Pancreas (tissue), 10 donors: Measurements from ENCODE around the gene TSNAX. TPM values are rescaled to one million over a fixed set of nuclear protein-coding genes. Genes with fewer than 3 reads are reported as not detected.
"Not testable (repeated sequence)": the region's sequence is repeated elsewhere in the genome, so short reads cannot be mapped to it uniquely, and the experiment has no call there.

Source experiments
- ATAC-seq, 4 donors: fragments of 200-7000 bp; cut with Tn5 transposase; one replicate each; pipeline versions ENCODE4 v1.8.0 to v1.9.1; 2020; ENCODE audit warnings: mild to moderate bottlenecking in 4 of 4, moderate library complexity in 4 of 4
- DNase-seq, 6 donors: peaks; one replicate each; pipeline ENCODE4 v3.0.0-alpha.2; 2020
- FAIRE-seq: peaks from 2 replicates; lab custom pipeline; 2012; peaks lifted over from hg19 to GRCh38; lab: Jason Lieb, UNC
- H3K27ac ChIP-seq, 4 donors: fragments of 200-600 bp; sonication (generic); 1 replicate in 3 of 4; 2 replicates in 1 of 4; pipeline versions ENCODE4 v1.5.0 to v1.8.0; 2020
- H3K27me3 ChIP-seq, 4 donors: fragments of 200-600 bp; one replicate each; pipeline ENCODE4 v1.8.0; 2021
- H3K36me3 ChIP-seq, 3 donors: fragments of 200-600 bp; sonication (generic) in 1 of 3; one replicate each; pipeline versions ENCODE4 v1.5.0 to v1.8.0; 2020 to 2021
- H3K4me1 ChIP-seq, 3 donors: fragments of 200-600 bp; one replicate each; pipeline ENCODE4 v1.8.0; 2021
- H3K4me3 ChIP-seq, 4 donors: fragments of 200-600 bp; sonication (generic) in 2 of 4; one replicate each; pipeline versions ENCODE4 v1.5.0 to v1.8.0; 2020 to 2021
- H3K9me3 ChIP-seq, 4 donors: fragments of 200-600 bp; one replicate each; pipeline ENCODE4 v1.8.0; 2021
- CTCF ChIP-seq, 4 donors: fragments of 200-600 bp; sonication (generic) in 3 of 4; IDR thresholded peaks; one replicate each; pipeline versions ENCODE4 v1.5.0 to v1.8.0; 2021; ENCODE audit warnings: antibody characterized with exemption in 4 of 4
- WGBS, 2 donors: extraction: QIAGEN DNeasy Blood & Tissue Kit; methylation state at CpG; one replicate each; pipeline ENCODE4 v1.1.7; 2013; 5-methylcytosine and 5-hydroxymethylcytosine counted together
- intact Hi-C, 3 donors: fragments of 100-400 bp; cut with DNase I; formaldehyde crosslinking; loops; one replicate each; pipeline versions ENCODE4 v1.11.1 to v1.14.2; 2022
- polyA plus RNA-seq, 2 donors: library from polyadenylated mRNA; stranded (reverse); fragments of 200-250 nt; gene quantifications; one replicate each; pipeline ENCODE4 v1.2.3, GENCODE V29; 2013
- total RNA-seq, 6 donors: library from RNA; stranded (reverse); fragmentation: NEBNext Ultra II Directional in 4 of 6; extraction: Animal tissue kit (Norgen Biotek cat#: 25700) in 4 of 6; gene quantifications; one replicate each; pipeline versions ENCODE4 v1.2.1 to v1.2.4, GENCODE V29; 2021 to 2023
- donor health status: healthy with polysubstance abuse.
- donor health status: DM: no; HTN: no; CAD: no; lungs with moderate emphysema.
- donor health status: DM: no; HTN: no; CAD: no.
- donor health status: control.
- donor health status: control.
- donor health status: Bipolar disorder and iron deficiency.
- donor health status: DM: yes; HTN: yes; CAD: no.
- donor health status: DM: no; HTN: no; CAD: no.
- donor health status: DM: no; HTN: no; CAD: no.
- donor health status: DM: yes; HTN: yes; CAD: no.

TSNAX gene
- total and polyA plus RNA-seq, 8 donors = 5.1 to 18.2 (median 14.7) TPM

- no peak for ATAC-seq
- peaks cover 0 to 9% (median 0%) of the 10 kb centered on the region in 3 donors for H3K36me3 ChIP-seq
- TF ChIP-seq CTCF (IDR thresholded peaks at IDR 0.05) = no peak
- no peak overlapping the region for H3K4me3 ChIP-seq
- H3K4me1 ChIP-seq = no peaks in the 10 kb centered on the region
- no peaks in the 10 kb centered on the region for H3K9me3 ChIP-seq
- no peaks in the 10 kb centered on the region for H3K27me3 ChIP-seq
- no peak overlapping the region for H3K27ac ChIP-seq
- no peak for FAIRE-seq
- no peak for DNase-seq
- intact Hi-C loops = no loop called here
- WGBS, 2 donors = 70 to 71% methylated on average over 2 of the region's 2 CpGs
These were observed 34.8 kb downstream of the TSNAX start for GRCh38 chr1:231563247-231563646.

GRCh38 chr1:231564373-231564772 lies 35.9 kb downstream of the TSNAX start:
- 94 to 96% methylated on average over 4 of the region's 4 CpGs for WGBS, 2 donors
- intact Hi-C loops = no loop called here
- peaks cover 0 to 9% (median 0%) of the 10 kb centered on the region in 3 donors for H3K36me3 ChIP-seq

GRCh38 chr1:231566496-231566895 lies 38.0 kb downstream of the TSNAX start:
- DNase-seq = no peak
- Histone ChIP-seq H3K4me3 (no peak overlapping the region), H3K27me3 (no peaks in the 10 kb centered on the region), H3K36me3 (peaks cover 0 to 3% (median 0%) of the 10 kb centered on the region in 3 donors), H3K4me1 (no peaks in the 10 kb centered on the region), H3K27ac (no peak overlapping the region), H3K9me3 (no peaks in the 10 kb centered on the region)
- ATAC-seq = no peak
- WGBS, 2 donors = 95 to 96% methylated on average over 2 of the region's 2 CpGs
- FAIRE-seq = no peak
- intact Hi-C loops = no loop called here
- TF ChIP-seq CTCF (IDR thresholded peaks at IDR 0.05) = no peak

More at GRCh38 chr1:231564373-231564772, 35.9 kb downstream of the TSNAX start:
- no peak for TF ChIP-seq CTCF (IDR thresholded peaks at IDR 0.05)
- Histone ChIP-seq H3K4me1 (no peaks in the 10 kb centered on the region), H3K27me3 (no peaks in the 10 kb centered on the region), H3K4me3 (no peak overlapping the region), H3K27ac (no peak overlapping the region), H3K9me3 (no peaks in the 10 kb centered on the region)
- ATAC-seq (no peak), DNase-seq (no peak), FAIRE-seq (no peak)

GRCh38 chr1:231570262-231570661 lies 41.8 kb downstream of the TSNAX start:
- H3K9me3 ChIP-seq, H3K4me3 ChIP-seq, H3K4me1 ChIP-seq, H3K27ac ChIP-seq, ATAC-seq, H3K36me3 ChIP-seq, DNase-seq, H3K27me3 ChIP-seq, intact Hi-C loops, FAIRE-seq: not testable (repeated sequence)
- 93 to 94% methylated on average over 3 of the region's 3 CpGs for WGBS, 2 donors

- DNase-seq = no peak
- no peaks in the 10 kb centered on the region for H3K9me3 ChIP-seq
- no peak for TF ChIP-seq CTCF (IDR thresholded peaks at IDR 0.05)
- H3K4me3 ChIP-seq = no peak overlapping the region
- H3K27me3 ChIP-seq = no peaks in the 10 kb centered on the region
- H3K4me1 ChIP-seq = no peaks in the 10 kb centered on the region
- FAIRE-seq = no peak
- no peak overlapping the region for H3K27ac ChIP-seq
- 84 to 91% methylated on average over 6 of the region's 6 CpGs for WGBS, 2 donors
- H3K36me3 ChIP-seq = no peaks in the 10 kb centered on the region
- intact Hi-C loops = no loop called here
- ATAC-seq = no peak
These were observed 43.4 kb downstream of the TSNAX start for GRCh38 chr1:231571904-231572303.
